Colonic mucosa (tissue), 4 donors: ENCODE measurements around the gene ASTE1. TPM values are rescaled to one million over a fixed set of nuclear protein-coding genes. Genes with fewer than 3 reads are reported as not detected.
A peak's percentile ranks its signal among the peaks of the same experiment; 100 is the strongest.

Experiments
- DNase-seq: peaks from one replicate; pipeline ENCODE4 v3.0.0-alpha.2; 2020
- H3K27ac ChIP-seq: fragments of 200-600 bp; one replicate; pipeline ENCODE4 v1.8.0; 2021
- H3K27me3 ChIP-seq: fragments of 200-600 bp; one replicate; pipeline ENCODE4 v1.8.0; 2021
- H3K36me3 ChIP-seq: fragments of 200-600 bp; one replicate; pipeline ENCODE4 v1.8.0; 2021
- H3K4me1 ChIP-seq: fragments of 200-600 bp; one replicate; pipeline ENCODE4 v1.8.0; 2021; ENCODE audit warnings: mild to moderate bottlenecking
- H3K4me3 ChIP-seq: fragments of 200-600 bp; one replicate; pipeline ENCODE4 v1.8.0; 2021
- H3K9ac ChIP-seq, 2 donors: one replicate each; pipeline ENCODE4 v1.7.0; 2013; ENCODE audit warnings: control low read depth in 2 of 2, low read depth in 2 of 2, low read length in 2 of 2
- H3K9me3 ChIP-seq: fragments of 200-600 bp; one replicate; pipeline ENCODE4 v1.8.0; 2021
- intact Hi-C: fragments of 100-400 bp; cut with DNase I; formaldehyde crosslinking; loops from one replicate; pipeline ENCODE4 v1.14.1; 2022
- total RNA-seq, 2 donors: library from RNA; stranded (reverse); fragmentation: NEBNext Ultra II Directional in 1 of 2; extraction: Animal tissue kit (Norgen Biotek cat#: 25700) in 1 of 2; gene quantifications; one replicate each; pipeline ENCODE4 v1.2.1, GENCODE V29; 2021
- TF ChIP-seq, protein P1 (sequence below): fragments of 200-600 bp; IDR thresholded peaks from one replicate; pipeline ENCODE4 v1.8.0; 2022; ENCODE audit warnings: antibody characterized with exemption, mild to moderate bottlenecking
- donor health status: healthy.
- donor health status: DM: no; HTN: no; CAD: no.
- donor health status: DM: no; HTN: no; CAD: no.

ASTE1 gene
- total RNA-seq = 10 to 100 TPM in 1 of 2 donors, 1 to 10 TPM in 1; 9.3 to 13.0 TPM

GRCh38 chr3:131026321-131027151 lies at the start of gene ASTE1, which contains the start of gene NEK11:
TSS of gene ASTE1 (minus strand) at chr3:131026825. CDS start at chr3:131025306, 1,519 bp downstream.
TSS of gene NEK11 (plus strand) at chr3:131026877. CDS start at chr3:131029709, 2,832 bp downstream.
- Histone ChIP-seq H3K27me3 (no peaks in the 10 kb centered on the region), H3K27ac (peak within 1 kb of the TSS; percentile 90), H3K4me3 (peak within 1 kb of the TSS; percentile 74), H3K9ac (peak within 1 kb of the TSS; percentile 88 to 92), H3K4me1 (no peaks in the 10 kb centered on the region), H3K36me3 (no peaks in the 10 kb centered on the region), H3K9me3 (no peaks in the 10 kb centered on the region)
- peak; percentile 95 for DNase-seq
- TF ChIP-seq, protein P1, sequence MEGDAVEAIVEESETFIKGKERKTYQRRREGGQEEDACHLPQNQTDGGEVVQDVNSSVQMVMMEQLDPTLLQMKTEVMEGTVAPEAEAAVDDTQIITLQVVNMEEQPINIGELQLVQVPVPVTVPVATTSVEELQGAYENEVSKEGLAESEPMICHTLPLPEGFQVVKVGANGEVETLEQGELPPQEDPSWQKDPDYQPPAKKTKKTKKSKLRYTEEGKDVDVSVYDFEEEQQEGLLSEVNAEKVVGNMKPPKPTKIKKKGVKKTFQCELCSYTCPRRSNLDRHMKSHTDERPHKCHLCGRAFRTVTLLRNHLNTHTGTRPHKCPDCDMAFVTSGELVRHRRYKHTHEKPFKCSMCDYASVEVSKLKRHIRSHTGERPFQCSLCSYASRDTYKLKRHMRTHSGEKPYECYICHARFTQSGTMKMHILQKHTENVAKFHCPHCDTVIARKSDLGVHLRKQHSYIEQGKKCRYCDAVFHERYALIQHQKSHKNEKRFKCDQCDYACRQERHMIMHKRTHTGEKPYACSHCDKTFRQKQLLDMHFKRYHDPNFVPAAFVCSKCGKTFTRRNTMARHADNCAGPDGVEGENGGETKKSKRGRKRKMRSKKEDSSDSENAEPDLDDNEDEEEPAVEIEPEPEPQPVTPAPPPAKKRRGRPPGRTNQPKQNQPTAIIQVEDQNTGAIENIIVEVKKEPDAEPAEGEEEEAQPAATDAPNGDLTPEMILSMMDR = no peak
- intact Hi-C loops = loop anchor here (10.0 kb wide), 1 partner anchor 338 kb away; no protein-coding TSS in a partner anchor

- H3K9me3 ChIP-seq = no peaks in the 10 kb centered on the region
- intact Hi-C loops = no loop called here
- no peaks in the 10 kb centered on the region for H3K27me3 ChIP-seq
- H3K9ac ChIP-seq = no peak overlapping the region
- H3K27ac ChIP-seq = no peak overlapping the region
- no peak overlapping the region for H3K4me3 ChIP-seq
- H3K4me1 ChIP-seq = no peaks in the 10 kb centered on the region
- TF ChIP-seq, protein P1 = no peak
- no peak for DNase-seq
- no peaks in the 10 kb centered on the region for H3K36me3 ChIP-seq
Observed at GRCh38 chr3:131075632-131076328, 49.2 kb upstream of the ASTE1 start.

DNA sequence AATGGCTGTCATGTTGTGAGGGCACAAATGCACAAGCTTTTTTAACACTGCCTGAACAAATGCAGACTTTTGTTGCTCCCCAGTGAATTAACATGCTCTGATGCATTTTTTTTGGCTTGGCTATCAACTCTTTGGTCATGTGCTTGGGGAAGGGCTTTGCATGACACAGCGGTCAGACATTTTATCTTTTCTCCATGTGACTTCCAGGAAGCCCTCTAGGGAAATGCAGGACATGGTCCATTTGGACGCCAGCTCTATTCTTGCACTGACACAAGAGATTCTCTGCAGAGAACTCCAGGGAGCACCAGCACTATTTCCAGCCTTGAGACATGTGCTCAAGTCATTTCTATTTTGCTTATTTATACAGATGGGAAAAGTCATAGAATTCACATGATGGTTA lies 46.2 kb upstream of the ASTE1 start:
- TF ChIP-seq, protein P1 = no peak

GRCh38 chr3:131072099-131072559 lies 45.5 kb upstream of the ASTE1 start:
- Histone ChIP-seq H3K9ac (no peak overlapping the region), H3K27ac (no peak overlapping the region), H3K27me3 (no peaks in the 10 kb centered on the region), H3K4me3 (no peak overlapping the region), H3K4me1 (no peaks in the 10 kb centered on the region), H3K9me3 (no peaks in the 10 kb centered on the region), H3K36me3 (no peaks in the 10 kb centered on the region)
- no peak for DNase-seq
- intact Hi-C loops = no loop called here
- TF ChIP-seq, protein P1 = no peak

More for the DNA sequence above, 46.2 kb upstream of the ASTE1 start:
- no peaks in the 10 kb centered on the region for H3K27me3 ChIP-seq
- H3K4me3 ChIP-seq = no peak overlapping the region
- H3K27ac ChIP-seq = no peak overlapping the region
- no peaks in the 10 kb centered on the region for H3K4me1 ChIP-seq
- DNase-seq = no peak
- no peak overlapping the region for H3K9ac ChIP-seq
- intact Hi-C loops = no loop called here
- no peaks in the 10 kb centered on the region for H3K9me3 ChIP-seq
- no peaks in the 10 kb centered on the region for H3K36me3 ChIP-seq

DNA sequence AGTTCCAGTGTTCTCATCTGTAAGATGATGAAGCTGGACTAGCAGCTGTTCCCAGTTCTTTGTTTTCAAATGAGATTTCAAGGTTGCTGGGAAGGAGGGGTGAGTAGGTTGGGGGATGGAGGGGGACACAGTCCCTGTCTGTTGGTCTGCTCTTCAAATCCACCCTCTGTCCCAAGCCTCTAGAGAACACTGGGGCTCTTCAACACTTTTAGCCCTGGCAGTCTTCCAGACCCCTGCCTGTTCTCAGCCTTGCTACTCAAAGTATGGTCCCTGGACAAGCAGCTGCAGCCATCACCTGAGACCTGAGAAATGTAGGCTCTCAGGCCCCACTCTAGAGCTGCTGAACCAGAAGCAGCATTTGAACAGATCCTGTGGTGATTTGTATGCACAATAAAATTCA lies 41.4 kb upstream of the ASTE1 start:
- TF ChIP-seq, protein P1 = no peak
- Histone ChIP-seq H3K9me3 (no peaks in the 10 kb centered on the region), H3K4me3 (no peak overlapping the region), H3K27ac (no peak overlapping the region), H3K36me3 (no peaks in the 10 kb centered on the region), H3K9ac (no peak overlapping the region), H3K27me3 (no peaks in the 10 kb centered on the region), H3K4me1 (no peaks in the 10 kb centered on the region)
- intact Hi-C loops = no loop called here
- DNase-seq = no peak
